AG10803 (cell line): ENCODE results near the gene RABEP1.

ENCODE experiments used
- DNase-seq: peaks from one replicate; pipeline ENCODE4 v3.0.0; 2010; ENCODE audit warnings: low read depth
- H3K4me3 ChIP-seq: 2 replicates; pipeline ENCODE4 v1.5.1; 2011; ENCODE audit warnings: mild to moderate bottlenecking, low read length, control low read depth
- CTCF ChIP-seq: conservative IDR thresholded peaks from 2 replicates; pipeline ENCODE4 v1.5.1; 2011; ENCODE audit warnings: mild to moderate bottlenecking, low read length, control low read depth, inconsistent platforms

RABEP1 gene

GRCh38 chr17:5299383-5299782, 17.3 kb downstream of the RABEP1 start:
- no peak overlapping the region for H3K4me3 ChIP-seq
- TF ChIP-seq CTCF, result no peak
- DNase-seq, result peak; percentile 35

GRCh38 chr17:5304636-5305035, 22.6 kb downstream of the RABEP1 start:
- TF ChIP-seq CTCF, result no peak
- no peak for DNase-seq
- no peak overlapping the region for H3K4me3 ChIP-seq

- DNase-seq, result no peak
- no peak overlapping the region for H3K4me3 ChIP-seq
- no peak for TF ChIP-seq CTCF
Measured at GRCh38 chr17:5309851-5310250, 27.8 kb downstream of the RABEP1 start.

- TF ChIP-seq CTCF, result no peak
- no peak for DNase-seq
Measured at GRCh38 chr17:5325851-5326250, 43.8 kb downstream of the RABEP1 start.

GRCh38 chr17:5329784-5330557, 47.9 kb downstream of the RABEP1 start:
- DNase-seq, result peak; percentile 12
- H3K4me3 ChIP-seq, result no peak overlapping the region
- no peak for TF ChIP-seq CTCF

More at GRCh38 chr17:5325851-5326250, 43.8 kb downstream of the RABEP1 start:
- H3K4me3 ChIP-seq, result no peak overlapping the region

- DNase-seq, result no peak
- no peak overlapping the region for H3K4me3 ChIP-seq
- TF ChIP-seq CTCF, result no peak
Measured at GRCh38 chr17:5330981-5331380, 48.9 kb downstream of the RABEP1 start.

GRCh38 chr17:5331506-5331905, 49.4 kb downstream of the RABEP1 start:
- DNase-seq, result peak; percentile 15
- no peak overlapping the region for H3K4me3 ChIP-seq
- no peak for TF ChIP-seq CTCF
